ENCODE data around the gene KXD1.

The KXD1 gene

GRCh38 chr19:18618236-18618635 lies 60.6 kb downstream of the KXD1 start:
- DNase-seq = no peak
